ENCODE measurements around the gene IRX3.

IRX3 gene

GRCh38 chr16:54286366-54287130 is at the start of gene IRX3:
Gene IRX3 (minus strand): TSS chr16:54286787. CDS start chr16:54286050, 737 bp downstream.
- DNase-seq (ENCODE audit: low read depth): no peak

- DNase-seq (ENCODE audit: low read depth): no peak
Observed at GRCh38 chr16:54335230-54335629, 48.6 kb upstream of the IRX3 start.

- no peak for DNase-seq (ENCODE audit: low read depth)
Observed at GRCh38 chr16:54334208-54334607, 47.6 kb upstream of the IRX3 start.

- DNase-seq (ENCODE audit: low read depth): no peak
Observed at GRCh38 chr16:54331241-54332002, 44.8 kb upstream of the IRX3 start.

GRCh38 chr16:54327609-54328008 is 41.0 kb upstream of the IRX3 start:
- DNase-seq (ENCODE audit: low read depth): no peak

GRCh38 chr16:54326266-54326662 is 39.7 kb upstream of the IRX3 start:
- DNase-seq (ENCODE audit: low read depth): no peak

- DNase-seq (ENCODE audit: low read depth): no peak
Observed at GRCh38 chr16:54325616-54326265, 39.2 kb upstream of the IRX3 start.

- no peak for DNase-seq (ENCODE audit: low read depth)
Observed at GRCh38 chr16:54324716-54325115, 38.1 kb upstream of the IRX3 start.

- DNase-seq (ENCODE audit: low read depth): no peak
Observed at GRCh38 chr16:54320697-54321340, 34.2 kb upstream of the IRX3 start.

- no peak for DNase-seq (ENCODE audit: low read depth)
Observed at GRCh38 chr16:54318941-54319340, 32.4 kb upstream of the IRX3 start.

- no peak for DNase-seq (ENCODE audit: low read depth)
Observed at GRCh38 chr16:54317101-54317611, 30.6 kb upstream of the IRX3 start.

- no peak for DNase-seq (ENCODE audit: low read depth)
Observed at GRCh38 chr16:54316095-54316889, 29.7 kb upstream of the IRX3 start.

GRCh38 chr16:54313789-54314188 is 27.2 kb upstream of the IRX3 start:
- DNase-seq (ENCODE audit: low read depth): no peak

- no peak for DNase-seq (ENCODE audit: low read depth)
Observed at GRCh38 chr16:54312502-54312991, 26.0 kb upstream of the IRX3 start.

- DNase-seq (ENCODE audit: low read depth): no peak
Observed at GRCh38 chr16:54309341-54309740, 22.8 kb upstream of the IRX3 start.

- DNase-seq (ENCODE audit: low read depth): no peak
Observed at GRCh38 chr16:54305080-54305479, 18.5 kb upstream of the IRX3 start.

- DNase-seq (ENCODE audit: low read depth): no peak
Observed at GRCh38 chr16:54303613-54304012, 17.0 kb upstream of the IRX3 start.

- DNase-seq (ENCODE audit: low read depth): no peak
Observed at GRCh38 chr16:54297154-54297553, 10.6 kb upstream of the IRX3 start.

- no peak for DNase-seq (ENCODE audit: low read depth)
Observed at GRCh38 chr16:54296543-54296942, 10.0 kb upstream of the IRX3 start.

- no peak for DNase-seq (ENCODE audit: low read depth)
Observed at GRCh38 chr16:54291656-54292487, 5.3 kb upstream of the IRX3 start.
